Raji (cell line): Measurements from ENCODE around the gene SF3A2.

Experiments
- POLR2A ChIP-seq: IDR thresholded peaks from 2 replicates; pipeline ENCODE4 v1.6.1; 2011; ENCODE audit warnings: low read depth, low read length, control low read depth; ENCODE audit not compliant: insufficient read depth

Gene SF3A2

DNA sequence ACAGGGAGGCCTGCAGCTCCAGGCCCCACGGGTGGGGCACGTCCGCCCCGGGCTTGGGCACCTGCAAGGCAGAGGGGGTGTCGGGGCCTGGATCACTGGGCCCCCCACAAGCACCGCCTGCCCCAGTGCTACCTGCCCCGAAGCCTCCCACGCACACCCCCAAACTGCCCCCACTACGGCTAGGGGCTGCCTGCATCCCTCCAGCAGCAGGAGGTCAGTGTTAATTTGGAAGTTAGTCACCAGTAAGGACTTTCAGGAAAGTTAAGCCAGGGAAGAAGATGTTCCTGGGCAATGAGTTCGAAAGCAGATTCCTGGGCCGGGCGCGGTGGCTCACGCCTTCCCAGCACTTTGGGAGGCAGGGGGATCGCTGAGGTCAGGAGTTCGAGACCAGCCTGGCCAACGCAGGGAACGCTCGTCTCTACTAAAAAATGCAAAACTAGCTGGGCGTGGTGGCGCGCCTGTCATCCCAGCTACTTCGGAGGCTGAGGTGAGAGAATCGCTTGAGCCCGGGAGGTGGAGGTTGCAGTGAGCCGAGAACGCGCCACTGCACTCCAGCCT is 39.9 kb downstream of the SF3A2 start:
- TF ChIP-seq POLR2A, result no peak

GRCh38 chr19:2277138-2277537 is 40.5 kb downstream of the SF3A2 start:
- no peak for TF ChIP-seq POLR2A

DNA sequence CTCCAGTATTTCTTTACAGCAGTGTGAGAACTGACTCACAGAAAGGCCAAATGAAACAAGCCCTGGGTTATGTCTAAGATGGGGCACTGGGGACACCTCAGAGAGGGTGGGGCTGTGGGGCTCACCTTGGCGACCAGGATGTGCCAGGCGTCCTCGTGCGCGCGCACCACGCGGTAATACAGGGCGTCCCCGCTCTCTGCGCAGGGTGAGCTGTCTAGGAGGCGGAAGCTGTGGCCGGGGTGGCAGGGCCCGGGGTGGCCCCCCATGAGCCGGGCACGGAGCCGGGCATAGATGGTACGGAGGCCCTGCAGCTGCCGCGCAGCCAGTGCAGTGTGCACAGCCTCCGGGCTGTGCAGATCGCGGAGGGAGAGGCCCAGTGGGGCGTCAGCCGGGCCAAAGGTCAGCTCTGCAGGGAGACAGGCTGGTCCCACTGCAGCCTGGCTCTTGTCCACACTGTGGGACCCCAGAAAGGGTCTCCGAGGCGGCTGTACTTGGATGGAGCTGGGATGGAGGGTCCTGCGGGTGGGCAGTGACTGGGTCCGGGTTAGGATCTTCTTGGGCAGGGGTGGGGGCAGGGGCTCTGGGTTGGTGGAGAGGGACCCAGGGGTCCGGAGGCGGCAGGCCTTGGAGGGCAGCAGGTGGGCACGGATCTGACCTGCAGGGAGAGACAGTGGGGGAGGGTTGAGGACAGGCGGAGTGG is 42.0 kb downstream of the SF3A2 start:
- TF ChIP-seq POLR2A, result no peak

DNA sequence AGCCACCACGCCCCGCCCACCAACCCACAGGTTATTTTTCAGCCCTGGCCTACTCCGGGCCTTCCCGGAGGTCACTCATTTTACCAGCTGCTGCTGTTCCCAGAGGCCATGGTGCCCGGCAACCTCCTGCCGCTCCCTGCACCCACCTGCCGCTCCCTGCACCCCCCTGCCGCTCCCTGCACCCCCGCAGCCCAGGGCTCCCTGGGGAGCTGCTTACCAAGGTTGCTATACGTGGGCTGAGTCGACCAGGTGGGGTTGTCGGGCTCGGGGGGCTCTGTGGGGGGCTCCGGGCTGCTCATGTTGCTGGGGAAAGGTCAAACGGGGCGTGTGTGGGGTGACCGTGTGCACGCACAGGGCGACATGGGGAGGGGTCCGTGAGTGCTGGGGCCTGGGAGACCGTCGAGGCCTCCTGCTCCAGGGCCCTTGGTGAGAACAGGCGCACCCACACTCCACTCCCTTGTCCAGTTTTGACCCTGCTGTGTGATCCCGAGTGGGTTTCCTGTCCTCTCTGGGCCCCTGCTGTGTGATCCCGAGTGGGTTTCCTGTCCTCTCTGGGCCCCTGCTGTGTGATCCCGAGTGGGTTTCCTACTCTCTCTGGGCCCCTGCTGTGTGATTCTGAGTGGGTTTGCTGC is 44.1 kb downstream of the SF3A2 start:
- TF ChIP-seq POLR2A, result no peak

DNA sequence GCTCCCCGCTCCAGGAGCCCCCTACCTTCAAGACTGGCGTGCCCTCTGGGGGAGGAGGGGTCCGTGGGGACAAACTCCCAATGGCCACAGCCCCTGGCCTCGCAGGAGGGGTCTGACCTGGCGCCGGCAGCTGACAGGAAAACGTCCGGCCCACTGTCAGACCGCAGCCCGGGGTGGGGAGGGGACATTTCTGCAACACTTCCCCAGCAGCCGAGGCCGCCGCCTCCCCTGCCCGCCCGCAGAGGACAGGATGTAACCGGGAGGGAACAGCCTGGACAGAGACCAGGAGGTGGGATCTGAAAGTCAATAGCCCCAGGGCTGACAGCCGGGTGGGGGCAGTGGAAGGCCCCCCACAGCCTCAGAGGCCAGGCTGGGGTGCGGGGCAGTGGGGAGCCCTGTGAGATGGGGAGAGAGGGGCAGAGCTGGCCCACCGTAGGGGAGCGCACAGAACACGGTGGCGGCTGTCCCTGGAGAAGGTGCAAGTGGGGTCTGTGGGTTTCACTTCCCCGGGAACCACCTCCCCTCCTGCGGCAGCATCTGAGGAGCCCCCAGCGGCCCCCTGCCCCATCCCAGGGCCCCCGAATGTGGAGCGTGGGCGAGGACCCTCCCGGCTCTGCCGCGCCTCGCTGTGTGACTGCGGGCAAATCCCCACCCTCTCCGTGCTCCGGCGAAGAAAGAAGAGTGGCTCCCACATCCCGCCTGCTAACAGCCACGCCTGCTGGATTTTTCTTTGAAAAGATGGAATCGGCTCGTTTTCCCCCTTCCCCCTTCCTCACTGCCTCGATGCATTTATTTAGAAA is 45.6 kb downstream of the SF3A2 start, which contains the start of gene PEAK3:
PEAK3 (minus strand) TSS at position 114 of the 800 bp plus-strand sequence. CDS start 1,244 bp downstream, outside the sequence.
- TF ChIP-seq POLR2A, result no peak

DNA sequence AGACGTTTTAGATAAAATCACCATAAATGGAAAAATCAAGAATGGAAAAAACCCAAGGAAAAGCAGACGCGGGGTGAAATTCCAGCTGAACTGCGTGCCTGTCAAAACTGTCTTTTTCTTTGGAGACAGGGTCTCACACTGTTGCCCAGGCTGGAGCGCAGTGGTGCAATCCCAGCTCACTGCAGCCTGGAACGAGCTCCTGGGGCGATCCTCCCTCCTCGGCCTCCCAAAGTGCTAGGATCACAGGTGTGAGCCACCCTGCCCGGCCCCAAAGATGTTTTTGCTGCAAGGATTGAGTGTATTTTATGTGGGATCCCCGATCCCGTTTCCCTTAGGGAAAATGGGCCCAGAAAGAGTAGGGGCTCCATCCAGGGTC is 46.2 kb downstream of the SF3A2 start:
- TF ChIP-seq POLR2A, result no peak

- no peak for TF ChIP-seq POLR2A
These were observed 47.3 kb downstream of the SF3A2 start for GRCh38 chr19:2283835-2284507.

DNA sequence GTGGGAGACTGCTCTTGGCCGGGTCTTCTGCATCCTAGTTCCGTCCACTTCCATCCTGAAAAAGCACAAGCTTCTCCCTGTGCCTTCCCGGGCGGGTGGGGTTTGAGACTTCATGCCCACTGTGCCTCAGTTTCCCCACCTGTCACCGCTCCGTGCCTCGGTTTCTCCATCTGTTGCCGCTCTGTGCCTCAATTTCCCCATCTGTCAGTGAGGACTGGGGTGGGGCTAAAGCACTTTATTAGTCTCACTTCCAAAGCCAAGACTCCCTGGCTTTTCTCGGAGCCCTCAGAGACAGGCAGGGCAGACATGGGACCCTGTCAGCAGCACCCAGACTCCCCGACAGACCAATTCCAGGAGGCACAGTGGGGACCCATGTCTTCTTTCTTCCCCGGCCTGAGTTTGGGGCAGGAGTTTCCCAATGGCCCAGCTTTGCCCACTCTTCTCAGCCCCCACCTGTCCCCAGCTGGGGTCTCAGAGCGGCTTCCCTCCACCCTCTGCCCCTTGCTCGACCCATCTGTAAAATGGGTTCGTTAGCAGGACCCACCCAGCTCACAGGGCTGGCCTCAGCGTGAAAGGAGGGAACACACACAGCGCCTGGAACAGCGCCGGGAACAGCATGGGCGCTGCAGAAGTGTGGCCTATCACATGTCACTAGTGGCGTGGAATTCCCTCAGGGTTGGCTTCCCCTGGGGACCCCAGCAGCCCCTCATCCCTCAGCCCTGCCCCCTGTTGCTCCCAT is 49.9 kb downstream of the SF3A2 start:
- TF ChIP-seq POLR2A, result no peak

- no peak for TF ChIP-seq POLR2A
These were observed 51.1 kb downstream of the SF3A2 start for GRCh38 chr19:2287585-2288337.

- no peak for TF ChIP-seq POLR2A
These were observed 51.8 kb downstream of the SF3A2 start for GRCh38 chr19:2288338-2288817.

DNA sequence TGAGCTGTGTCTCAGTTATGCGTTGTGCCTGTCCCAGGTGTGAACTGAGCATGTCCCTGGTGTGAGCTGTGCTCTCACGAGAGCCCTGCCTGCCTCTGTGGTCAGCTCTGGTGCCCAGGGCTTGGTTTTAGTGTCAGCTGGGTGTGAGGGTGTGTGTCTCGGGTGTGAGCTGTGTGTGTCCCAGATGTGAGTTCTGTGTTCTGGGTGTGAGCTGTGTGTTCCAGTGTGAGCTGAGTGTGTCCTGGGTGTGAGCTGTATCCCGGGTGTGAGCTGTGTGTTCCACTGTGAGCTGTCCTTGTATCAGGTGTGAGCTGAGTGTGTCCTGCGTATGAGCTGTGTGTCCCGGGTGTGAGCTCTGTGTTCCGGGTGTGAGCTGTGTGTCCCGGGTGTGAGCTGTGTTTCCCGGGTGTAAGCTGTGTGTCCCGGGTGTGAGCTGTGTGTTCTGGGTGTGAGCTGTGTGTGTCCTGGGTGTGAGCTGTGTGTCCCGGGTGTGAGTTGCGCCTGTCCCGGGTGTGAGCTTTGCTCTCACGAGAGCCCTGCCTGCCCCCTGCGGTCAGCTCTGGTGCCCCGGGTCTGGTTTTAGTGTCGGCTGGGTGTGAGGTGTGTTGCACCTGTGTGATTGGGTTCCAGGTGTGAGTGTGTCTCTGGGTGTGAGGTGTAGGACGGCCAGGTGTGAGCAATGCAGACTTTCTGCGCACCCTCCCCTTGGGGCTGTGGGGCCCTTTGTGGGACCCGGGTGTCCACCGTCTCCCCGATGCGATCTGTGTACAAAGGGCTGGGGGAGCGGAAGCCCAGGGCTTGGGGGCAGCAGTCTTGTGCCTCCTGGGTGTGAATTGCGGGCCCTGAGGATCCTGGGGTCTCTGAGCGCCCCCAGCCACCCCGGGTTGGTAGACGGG is 52.4 kb downstream of the SF3A2 start:
- TF ChIP-seq POLR2A, result no peak

GRCh38 chr19:2289714-2290435 is 53.3 kb downstream of the SF3A2 start:
- peak; percentile 24; the same call in 1 of the 2 replicates for TF ChIP-seq POLR2A
